Smooth muscle cell (in vitro differentiated cells): ENCODE data around the gene CDT1. TPM values are rescaled to one million over a fixed set of nuclear protein-coding genes. Genes with fewer than 3 reads are reported as not detected.

Source experiments
- DNase-seq: peaks from one replicate; lab custom pipeline; 2025; ENCODE audit not compliant: unreplicated experiment; lab: John Stamatoyannopoulos, UW
- H2AFZ ChIP-seq: fragments of 200-600 bp; sonication (generic); 2 replicates; pipeline ENCODE4 v1.6.0; 2016; ENCODE audit warnings: antibody characterized with exemption, low read depth, mild to moderate bottlenecking
- H3F3A ChIP-seq: fragments of 200-600 bp; sonication (generic); 2 replicates; pipeline ENCODE4 v1.6.0; 2017; ENCODE audit warnings: antibody characterized with exemption, low read depth
- H3K27ac ChIP-seq: fragments of 200-600 bp; sonication (generic); 2 replicates; pipeline ENCODE4 v1.5.1; 2016; ENCODE audit warnings: low read depth, mild to moderate bottlenecking
- H3K27me3 ChIP-seq: fragments of 200-600 bp; sonication (generic); 2 replicates; pipeline ENCODE4 v1.6.1; 2016; ENCODE audit warnings: low read depth, mild to moderate bottlenecking
- H3K36me3 ChIP-seq: fragments of 200-600 bp; sonication (generic); 2 replicates; pipeline ENCODE4 v1.5.1; 2016; ENCODE audit warnings: low read depth
- H3K4me1 ChIP-seq: fragments of 200-600 bp; sonication (generic); 2 replicates; pipeline ENCODE4 v1.5.1; 2016; ENCODE audit warnings: low read depth
- H3K4me2 ChIP-seq: fragments of 200-600 bp; sonication (generic); 2 replicates; pipeline ENCODE4 v1.6.0; 2016; ENCODE audit warnings: mild to moderate bottlenecking
- H3K4me3 ChIP-seq: fragments of 200-600 bp; sonication (generic); 2 replicates; pipeline ENCODE4 v1.5.1; 2016; ENCODE audit warnings: mild to moderate bottlenecking
- H3K79me2 ChIP-seq: fragments of 200-600 bp; sonication (generic); 2 replicates; pipeline ENCODE4 v1.6.0; 2016; ENCODE audit warnings: low read depth, mild to moderate bottlenecking
- H3K9ac ChIP-seq: fragments of 200-600 bp; sonication (generic); 2 replicates; pipeline ENCODE4 v1.6.0; 2016; ENCODE audit warnings: low read depth
- H3K9me3 ChIP-seq: fragments of 200-600 bp; sonication (generic); replicated peaks from 2 replicates; pipeline ENCODE4 v1.5.1; 2016; ENCODE audit warnings: low read depth
- H4K20me1 ChIP-seq: fragments of 200-600 bp; sonication (generic); 2 replicates; pipeline ENCODE4 v1.6.0; 2016; ENCODE audit warnings: low read depth
- CTCF ChIP-seq: fragments of 200-600 bp; sonication (generic); IDR thresholded peaks from 2 replicates; pipeline ENCODE4 v1.5.1; 2017; ENCODE audit warnings: borderline replicate concordance, mild to moderate bottlenecking, antibody characterized with exemption; ENCODE audit not compliant: insufficient read depth, poor library complexity, severe bottlenecking
- WGBS: methylation state at CpG from one replicate; pipeline ENCODE4 v1.1.7; 2016; ENCODE audit warnings: low lambda C conversion rate; 5-methylcytosine and 5-hydroxymethylcytosine counted together
- polyA plus RNA-seq: library from polyadenylated mRNA; unstranded; fragments of >200 nt; fragmentation: Nextera tagmentation; extraction: Ambion mirVana; gene quantifications from 2 replicates; pipeline ENCODE4 v1.2.1, GENCODE V29; 2016
- total RNA-seq: library from RNA; depleted of rRNA; stranded (reverse); fragments of >200 nt; gene quantifications from 2 replicates; pipeline ENCODE4 v1.2.3, GENCODE V29; 2014

The CDT1 gene
- total and polyA plus RNA-seq, 2 experiments from 2014 or later = 5.3 to 13.3 TPM

GRCh38 chr16:88792668-88793250 lies 10.8 kb upstream of the CDT1 start:
- WGBS = 94% methylated on average over 12 of the region's 12 CpGs

GRCh38 chr16:88793251-88793954 lies 10.2 kb upstream of the CDT1 start:
- Histone ChIP-seq H2AFZ (no peak overlapping the region), H3K4me1 (peaks cover 8% of the 10 kb centered on the region), H3K9ac (no peak overlapping the region), H3K4me2 (no peak overlapping the region), H3F3A (no peaks in the 10 kb centered on the region), H3K27ac (no peak overlapping the region), H3K27me3 (no peaks in the 10 kb centered on the region), H3K79me2 (no peaks in the 10 kb centered on the region), H4K20me1 (no peaks in the 10 kb centered on the region), H3K4me3 (no peak overlapping the region), H3K9me3 (no peaks in the 10 kb centered on the region), H3K36me3 (no peaks in the 10 kb centered on the region)
- no peak for TF ChIP-seq CTCF
- 83% methylated on average over 35 of the region's 35 CpGs for WGBS
- no peak for DNase-seq

More at GRCh38 chr16:88792668-88793250, 10.8 kb upstream of the CDT1 start:
- no peak for DNase-seq
- Histone ChIP-seq H3K36me3 (no peaks in the 10 kb centered on the region), H3K4me3 (no peak overlapping the region), H2AFZ (no peak overlapping the region), H3K9me3 (no peaks in the 10 kb centered on the region), H3K4me1 (peaks cover 8% of the 10 kb centered on the region), H4K20me1 (no peaks in the 10 kb centered on the region), H3K27me3 (no peaks in the 10 kb centered on the region), H3K4me2 (no peak overlapping the region), H3K79me2 (no peaks in the 10 kb centered on the region), H3F3A (no peaks in the 10 kb centered on the region), H3K9ac (no peak overlapping the region), H3K27ac (no peak overlapping the region)
- TF ChIP-seq CTCF = no peak

- H2AFZ ChIP-seq = no peak overlapping the region
- DNase-seq = no peak
- H3K4me2 ChIP-seq = no peak overlapping the region
- WGBS = 90% methylated on average over 4 of the region's 4 CpGs
- TF ChIP-seq CTCF = no peak
- H4K20me1 ChIP-seq = no peaks in the 10 kb centered on the region
- H3K4me1 ChIP-seq = no peaks in the 10 kb centered on the region
- H3K4me3 ChIP-seq = no peak overlapping the region
- H3K36me3 ChIP-seq = no peaks in the 10 kb centered on the region
- no peak overlapping the region for H3K9ac ChIP-seq
- no peaks in the 10 kb centered on the region for H3F3A ChIP-seq
- no peak overlapping the region for H3K27ac ChIP-seq
- H3K9me3 ChIP-seq = no peaks in the 10 kb centered on the region
- H3K79me2 ChIP-seq = no peaks in the 10 kb centered on the region
- H3K27me3 ChIP-seq = no peaks in the 10 kb centered on the region
Observed at GRCh38 chr16:88796278-88796677, 7.3 kb upstream of the CDT1 start.

- WGBS = 87% methylated on average over 4 of the region's 4 CpGs
- H3K4me2 ChIP-seq = no peak overlapping the region
- no peaks in the 10 kb centered on the region for H3K27me3 ChIP-seq
- H3K27ac ChIP-seq = no peak overlapping the region
- no peak overlapping the region for H2AFZ ChIP-seq
- no peak overlapping the region for H3K4me3 ChIP-seq
- H3K9me3 ChIP-seq = no peaks in the 10 kb centered on the region
- H3K79me2 ChIP-seq = no peaks in the 10 kb centered on the region
- no peaks in the 10 kb centered on the region for H3K36me3 ChIP-seq
- peaks cover 2% of the 10 kb centered on the region for H3F3A ChIP-seq
- no peak for DNase-seq
- no peak for TF ChIP-seq CTCF
- H3K9ac ChIP-seq = no peak overlapping the region
- no peaks in the 10 kb centered on the region for H4K20me1 ChIP-seq
- no peaks in the 10 kb centered on the region for H3K4me1 ChIP-seq
Observed at GRCh38 chr16:88798073-88798472, 5.5 kb upstream of the CDT1 start.
